Mammary epithelial cell (primary cell): ENCODE measurements around the gene TTC28.

ENCODE experiments used
- EZH2 ChIP-seq: IDR thresholded peaks from 2 replicates; pipeline ENCODE4 v1.6.1; 2012; ENCODE audit warnings: low read length, inconsistent platforms, borderline replicate concordance
- TF ChIP-seq, protein P1 (sequence below), 2 donors: IDR thresholded peaks in 1 of 2; conservative IDR thresholded peaks in 1 of 2; 2 replicates each; pipeline ENCODE4 v1.5.1; 2011 to 2012; ENCODE audit warnings: inconsistent platforms in 2 of 2, low read length in 2 of 2, mild to moderate bottlenecking in 2 of 2, control low read depth in 1 of 2, low read depth in 1 of 2; ENCODE audit not compliant: insufficient read depth in 1 of 2; ENCODE audit errors: extremely low read depth in 1 of 2

DNA sequence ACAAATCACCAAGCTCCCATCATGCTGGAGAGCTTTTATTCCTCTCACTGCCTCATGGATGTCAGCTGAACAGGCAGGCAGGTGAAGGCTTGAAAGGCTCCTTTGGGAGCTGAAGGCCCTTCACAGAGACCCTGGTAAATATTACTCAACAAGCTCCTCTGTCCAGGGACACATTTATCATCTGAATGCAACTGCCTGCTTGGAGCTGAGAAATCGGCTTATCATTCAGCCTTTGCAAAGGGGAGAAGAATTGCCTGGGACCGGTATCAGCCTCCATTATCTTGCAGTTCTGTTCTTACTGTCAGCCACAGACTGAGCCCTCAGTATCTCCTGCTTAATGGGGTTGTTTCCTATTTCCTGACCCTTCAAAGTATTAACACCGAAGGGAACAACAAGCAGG, 646.8 kb downstream of the TTC28 start:
- TF ChIP-seq, protein P1, sequence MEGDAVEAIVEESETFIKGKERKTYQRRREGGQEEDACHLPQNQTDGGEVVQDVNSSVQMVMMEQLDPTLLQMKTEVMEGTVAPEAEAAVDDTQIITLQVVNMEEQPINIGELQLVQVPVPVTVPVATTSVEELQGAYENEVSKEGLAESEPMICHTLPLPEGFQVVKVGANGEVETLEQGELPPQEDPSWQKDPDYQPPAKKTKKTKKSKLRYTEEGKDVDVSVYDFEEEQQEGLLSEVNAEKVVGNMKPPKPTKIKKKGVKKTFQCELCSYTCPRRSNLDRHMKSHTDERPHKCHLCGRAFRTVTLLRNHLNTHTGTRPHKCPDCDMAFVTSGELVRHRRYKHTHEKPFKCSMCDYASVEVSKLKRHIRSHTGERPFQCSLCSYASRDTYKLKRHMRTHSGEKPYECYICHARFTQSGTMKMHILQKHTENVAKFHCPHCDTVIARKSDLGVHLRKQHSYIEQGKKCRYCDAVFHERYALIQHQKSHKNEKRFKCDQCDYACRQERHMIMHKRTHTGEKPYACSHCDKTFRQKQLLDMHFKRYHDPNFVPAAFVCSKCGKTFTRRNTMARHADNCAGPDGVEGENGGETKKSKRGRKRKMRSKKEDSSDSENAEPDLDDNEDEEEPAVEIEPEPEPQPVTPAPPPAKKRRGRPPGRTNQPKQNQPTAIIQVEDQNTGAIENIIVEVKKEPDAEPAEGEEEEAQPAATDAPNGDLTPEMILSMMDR (conservative IDR thresholded peaks at IDR 0.05 in 1 of 2, IDR thresholded peaks at IDR 0.05 in 1 of 2; ENCODE audit: extremely low read depth in 1 of 2, insufficient read depth in 1 of 2, low read depth in 1 of 2, low read length in 2 of 2) = no peak
- no peak for TF ChIP-seq EZH2
